SK-N-SH (cell line): ENCODE measurements around the gene S100A16. TPM values are rescaled to one million over a fixed set of nuclear protein-coding genes. Genes with fewer than 3 reads are reported as not detected.

ENCODE experiments used
- CTCF ChIA-PET: fragments of 300-600, 350-600 bp; formaldehyde crosslinking; extraction: SDS; loops from one replicate; lab custom pipeline; 2021; lab: Yijun Ruan, JAX
- POLR2A ChIA-PET: fragments of 350-600 bp; sonication (Branson Sonifier 250); formaldehyde crosslinking; extraction: SDS; loops from one replicate; lab custom pipeline; 2020; ENCODE audit warnings: antibody characterized with exemption, inconsistent platforms; lab: Yijun Ruan, JAX
- DNase-seq: peaks from one replicate; pipeline ENCODE4 v3.0.0; 2012
- H2AFZ ChIP-seq: fragments of 200-600 bp; sonication (generic); 2 replicates; pipeline ENCODE4 v1.8.1; 2016; ENCODE audit warnings: antibody characterized with exemption, mild to moderate bottlenecking, low read depth
- H3F3A ChIP-seq: fragments of 200-600 bp; sonication (generic); replicated peaks from 2 replicates; pipeline ENCODE3; 2016; ENCODE audit warnings: antibody characterized with exemption, mild to moderate bottlenecking; ENCODE audit not compliant: insufficient read depth
- H3K27ac ChIP-seq, 2 experiments: fragments of 200-500 bp in 1 of 2; fragments of 200-600 bp in 1 of 2; sonication (Bioruptor generic) in 1 of 2; sonication (generic), shearing (Covaris generic) in 1 of 2; 2 replicates each; pipeline versions ENCODE4 v1.5.1 to v1.6.1; 2014 to 2016; ENCODE audit warnings: low read depth in 2 of 2, inconsistent platforms in 1 of 2, low read length in 1 of 2, mild to moderate bottlenecking in 1 of 2, mixed read lengths in 1 of 2
- H3K27me3 ChIP-seq: fragments of 200-600 bp; sonication (generic), shearing (Covaris generic); 2 replicates; pipeline ENCODE4 v1.6.1; 2016; ENCODE audit warnings: mixed run types; ENCODE audit not compliant: insufficient read depth
- H3K36me3 ChIP-seq, 2 experiments: fragments of 200-500 bp in 1 of 2; fragments of 200-600 bp in 1 of 2; sonication (Bioruptor generic) in 1 of 2; sonication (generic) in 1 of 2; replicated peaks in 1 of 2; 2 replicates each; pipeline versions ENCODE3 to v1.5.1; 2014 to 2016; ENCODE audit warnings: low read length in 1 of 2, mild to moderate bottlenecking in 1 of 2; ENCODE audit not compliant: insufficient read depth in 2 of 2, control insufficient read depth in 1 of 2
- H3K4me1 ChIP-seq, 2 experiments: fragments of 200-500 bp in 1 of 2; fragments of 200-600 bp in 1 of 2; sonication (Bioruptor generic) in 1 of 2; sonication (generic), shearing (Covaris generic) in 1 of 2; 2 replicates each; pipeline versions ENCODE4 v1.5.1 to v1.6.1; 2014 to 2016; ENCODE audit warnings: low read depth in 1 of 2, low read length in 1 of 2, mixed run types in 1 of 2; ENCODE audit not compliant: insufficient read depth in 2 of 2, control insufficient read depth in 1 of 2
- H3K4me2 ChIP-seq: fragments of 200-600 bp; sonication (generic), shearing (Covaris generic); 2 replicates; pipeline ENCODE4 v1.6.1; 2017; ENCODE audit warnings: mixed run types
- H3K4me3 ChIP-seq, 2 experiments: fragments of 200-500 bp in 1 of 2; fragments of 200-600 bp in 1 of 2; sonication (Bioruptor generic) in 1 of 2; sonication (generic), shearing (Covaris generic) in 1 of 2; 2 replicates each; pipeline versions ENCODE4 v1.5.1 to v1.8.1; 2014 to 2016; ENCODE audit warnings: low read depth in 2 of 2, inconsistent platforms in 1 of 2, low read length in 1 of 2, mild to moderate bottlenecking in 1 of 2, mixed read lengths in 1 of 2, moderate library complexity in 1 of 2
- H3K79me2 ChIP-seq: fragments of 200-600 bp; sonication (generic); 2 replicates; pipeline ENCODE4 v1.8.1; 2017; ENCODE audit warnings: mild to moderate bottlenecking; ENCODE audit not compliant: insufficient read depth
- H3K9ac ChIP-seq: fragments of 200-600 bp; sonication (generic); 2 replicates; pipeline ENCODE4 v1.6.1; 2017; ENCODE audit warnings: mixed run types
- H3K9me2 ChIP-seq: fragments of 200-600 bp; sonication (generic); 2 replicates; pipeline ENCODE4 v1.6.1; 2017; ENCODE audit warnings: mixed run types
- H3K9me3 ChIP-seq: fragments of 200-600 bp; sonication (generic); 2 replicates; pipeline ENCODE4 v1.6.1; 2017; ENCODE audit warnings: mixed run types, mild to moderate bottlenecking, moderate library complexity
- H4K20me1 ChIP-seq: fragments of 200-600 bp; sonication (generic); 2 replicates; pipeline ENCODE4 v1.6.1; 2017; ENCODE audit warnings: mild to moderate bottlenecking, mixed run types; ENCODE audit not compliant: insufficient read depth
- CTCF ChIP-seq: fragments of 200-600 bp; sonication (generic); IDR thresholded peaks from 2 replicates; pipeline ENCODE4 v1.6.1; 2017; ENCODE audit warnings: antibody characterized with exemption, mild to moderate bottlenecking, moderate library complexity
- ELF1 ChIP-seq: IDR thresholded peaks from 2 replicates; pipeline ENCODE4 v1.4.0; 2012
- EP300 ChIP-seq, 2 experiments: IDR thresholded peaks; 2 replicates each; pipeline versions ENCODE4 v1.4.0 to v1.6.1; 2012; ENCODE audit warnings: borderline replicate concordance in 1 of 2, low read depth in 1 of 2, low read length in 1 of 2
- EZH2phosphoT487 ChIP-seq: fragments of 200-600 bp; sonication (generic); IDR thresholded peaks from 2 replicates; pipeline ENCODE4 v1.6.1; 2017; ENCODE audit warnings: low read depth, mixed run types, mild to moderate bottlenecking, antibody characterized with exemption, moderate library complexity, borderline replicate concordance
- FOSL2 ChIP-seq: IDR thresholded peaks from 2 replicates; pipeline ENCODE4 v1.4.0; 2012; ENCODE audit warnings: low read depth, mild to moderate bottlenecking, moderate library complexity, borderline replicate concordance
- FOXJ3 ChIP-seq: sonication (generic); formaldehyde crosslinking; IDR thresholded peaks from 2 replicates; pipeline ENCODE4 v1.5.1; 2020; ENCODE audit warnings: mild to moderate bottlenecking, missing genetic modification reagents
- FOXM1 ChIP-seq: IDR thresholded peaks from 2 replicates; pipeline ENCODE4 v1.4.0; 2012; ENCODE audit warnings: low read depth, mild to moderate bottlenecking
- MXI1 ChIP-seq: IDR thresholded peaks from 2 replicates; pipeline ENCODE4 v1.6.1; 2012; ENCODE audit warnings: mild to moderate bottlenecking, low read depth, low read length, improper control_type of control experiment
- NRF1 ChIP-seq: IDR thresholded peaks from 2 replicates; pipeline ENCODE4 v1.6.1; 2012; ENCODE audit warnings: low read depth, mild to moderate bottlenecking, low read length
- POLR2AphosphoS5 ChIP-seq: IDR thresholded peaks from 2 replicates; pipeline ENCODE4 v1.6.1; 2012; ENCODE audit warnings: low read depth, low read length
- RCOR1 ChIP-seq: fragments of 150-350 bp; IDR thresholded peaks from 2 replicates; pipeline ENCODE4 v1.6.1; 2017; ENCODE audit warnings: antibody characterized with exemption, low read length
- RXRA ChIP-seq: IDR thresholded peaks from 2 replicates; pipeline ENCODE4 v1.4.0; 2012; ENCODE audit warnings: low read depth, mild to moderate bottlenecking, borderline replicate concordance
- SIN3A ChIP-seq: IDR thresholded peaks from 2 replicates; pipeline ENCODE4 v1.6.1; 2012; ENCODE audit warnings: low read depth, mild to moderate bottlenecking, low read length, moderate library complexity, borderline replicate concordance
- TCF12 ChIP-seq: IDR thresholded peaks from 2 replicates; pipeline ENCODE4 v1.4.0; 2012
- USF1 ChIP-seq: IDR thresholded peaks from 2 replicates; pipeline ENCODE4 v1.4.0; 2012; ENCODE audit warnings: low read depth, borderline replicate concordance
- YY1 ChIP-seq: IDR thresholded peaks from 2 replicates; pipeline ENCODE4 v1.4.0; 2012; ENCODE audit warnings: low read depth, mild to moderate bottlenecking
- WGBS: methylation state at CpG from one replicate; pipeline ENCODE4 v1.1.6; 2017; ENCODE audit warnings: low lambda C conversion rate; 5-methylcytosine and 5-hydroxymethylcytosine counted together
- polyA plus RNA-seq, 3 experiments: library from polyadenylated mRNA; depleted of rRNA; stranded (reverse); fragments of >200 nt; gene quantifications; 2 replicates each; pipeline ENCODE4 v1.2.3, GENCODE V29; 2012
- TF ChIP-seq, protein P1 (sequence below): IDR thresholded peaks from 2 replicates; pipeline ENCODE4; 2012
- TF ChIP-seq, protein P2 (sequence below): IDR thresholded peaks from 2 replicates; pipeline ENCODE4 v1.4.0; 2012; ENCODE audit warnings: low read depth
- TF ChIP-seq, protein P3 (sequence below): fragments of 150-350 bp; IDR thresholded peaks from 2 replicates; pipeline ENCODE4 v1.6.1; 2017; ENCODE audit warnings: antibody characterized with exemption, low read length, low read depth, borderline replicate concordance

Gene S100A16
- polyA plus RNA-seq, 1 of the 3 experiments (the other 2 are of a cell fraction), result 512 TPM

DNA sequence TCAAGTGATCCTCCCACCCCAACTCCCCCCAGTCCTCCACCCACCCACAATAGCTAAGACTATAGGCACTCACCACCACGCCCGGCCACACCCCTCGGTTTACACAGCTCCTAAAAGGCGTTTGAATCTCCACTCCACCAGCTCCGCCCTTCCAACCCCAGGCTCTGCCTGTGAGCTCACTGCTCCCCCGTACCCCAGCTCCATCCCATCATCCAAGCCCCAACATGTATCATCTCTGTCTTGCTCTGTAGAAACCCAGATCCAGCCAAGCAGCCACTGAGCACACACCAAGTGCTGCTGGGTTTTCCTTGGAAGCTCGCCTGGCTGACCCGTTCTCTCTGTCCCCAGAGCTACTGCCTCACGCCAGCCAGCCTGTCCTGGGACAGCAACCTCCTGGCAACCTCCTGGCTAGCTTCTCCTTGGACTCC, 35.3 kb downstream of the S100A16 start:
- Histone ChIP-seq H3K9me3 (no peaks in the 10 kb centered on the region), H3K4me1 (peaks cover 0 to 23% of the 10 kb centered on the region in 2 experiments; a peak in 2 of 4 replicates), H3K4me3 (no peak overlapping the region), H3K36me3 (no peaks in the 10 kb centered on the region), H3K9me2 (no peaks in the 10 kb centered on the region), H3K79me2 (no peaks in the 10 kb centered on the region; the same call in 1 of the 2 replicates), H3K27me3 (no peaks in the 10 kb centered on the region), H3K4me2 (peak overlapping the region; percentile 57; the same call in 1 of the 2 replicates), H2AFZ (no peak overlapping the region), H3K27ac (peak overlapping the region in 1 of 2 experiments; percentile 68; a peak in 2 of 4 replicates), H3F3A (peaks cover 9% of the 10 kb centered on the region), H4K20me1 (no peaks in the 10 kb centered on the region), H3K9ac (no peak overlapping the region)
- DNase-seq, result no peak
- ChIA-PET POLR2A (no interaction called here), CTCF (interaction anchor here (0.8 to 4.3 kb wide), 7 partner anchors 9 to 83 kb away, joined by 3 to 31 read pairs (median 5); no protein-coding TSS in a partner anchor)
- 81% methylated on average over 9 of the region's 9 CpGs for WGBS
- TF ChIP-seq, protein P1, sequence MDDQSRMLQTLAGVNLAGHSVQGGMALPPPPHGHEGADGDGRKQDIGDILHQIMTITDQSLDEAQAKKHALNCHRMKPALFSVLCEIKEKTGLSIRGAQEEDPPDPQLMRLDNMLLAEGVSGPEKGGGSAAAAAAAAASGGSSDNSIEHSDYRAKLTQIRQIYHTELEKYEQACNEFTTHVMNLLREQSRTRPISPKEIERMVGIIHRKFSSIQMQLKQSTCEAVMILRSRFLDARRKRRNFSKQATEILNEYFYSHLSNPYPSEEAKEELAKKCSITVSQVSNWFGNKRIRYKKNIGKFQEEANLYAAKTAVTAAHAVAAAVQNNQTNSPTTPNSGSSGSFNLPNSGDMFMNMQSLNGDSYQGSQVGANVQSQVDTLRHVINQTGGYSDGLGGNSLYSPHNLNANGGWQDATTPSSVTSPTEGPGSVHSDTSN, result no peak
- TF ChIP-seq YY1 (no peak), SIN3A (no peak), RCOR1 (no peak), EP300 (IDR thresholded peaks at IDR 0.05; ENCODE audit: borderline replicate concordance in 1 of 2, low read depth in 1 of 2, low read length in 1 of 2) (no peak), MXI1 (no peak), RXRA (no peak), FOXM1 (no peak)
- TF ChIP-seq, protein P2, sequence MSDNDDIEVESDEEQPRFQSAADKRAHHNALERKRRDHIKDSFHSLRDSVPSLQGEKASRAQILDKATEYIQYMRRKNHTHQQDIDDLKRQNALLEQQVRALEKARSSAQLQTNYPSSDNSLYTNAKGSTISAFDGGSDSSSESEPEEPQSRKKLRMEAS, result no peak
- TF ChIP-seq, protein P3, sequence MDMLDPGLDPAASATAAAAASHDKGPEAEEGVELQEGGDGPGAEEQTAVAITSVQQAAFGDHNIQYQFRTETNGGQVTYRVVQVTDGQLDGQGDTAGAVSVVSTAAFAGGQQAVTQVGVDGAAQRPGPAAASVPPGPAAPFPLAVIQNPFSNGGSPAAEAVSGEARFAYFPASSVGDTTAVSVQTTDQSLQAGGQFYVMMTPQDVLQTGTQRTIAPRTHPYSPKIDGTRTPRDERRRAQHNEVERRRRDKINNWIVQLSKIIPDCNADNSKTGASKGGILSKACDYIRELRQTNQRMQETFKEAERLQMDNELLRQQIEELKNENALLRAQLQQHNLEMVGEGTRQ, result no peak

DNA sequence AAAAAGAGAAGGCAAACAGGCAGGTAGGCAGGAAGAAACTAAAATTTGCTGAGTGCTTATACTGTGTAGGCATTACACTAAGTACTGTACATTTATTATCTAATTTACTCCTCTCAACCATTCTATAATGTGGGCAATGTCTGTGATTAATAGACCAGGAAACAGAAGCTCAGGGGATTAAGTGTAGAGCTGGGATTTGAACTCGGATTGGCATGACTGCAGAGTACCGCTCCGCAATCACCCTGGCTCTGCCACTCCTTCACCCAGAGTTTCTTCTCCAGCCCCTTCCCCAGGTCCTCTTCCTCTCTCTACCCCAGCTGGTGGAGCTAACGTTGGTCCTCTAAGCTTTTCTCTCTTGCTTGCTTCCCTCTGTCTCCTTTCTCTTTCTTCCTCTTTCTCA, 35.8 kb downstream of the S100A16 start:
- Histone ChIP-seq H3K4me3 (no peak overlapping the region), H3K36me3 (no peaks in the 10 kb centered on the region)
- TF ChIP-seq FOXM1 (no peak), CTCF (no peak), EZH2phosphoT487 (no peak), TCF12 (no peak), NRF1 (no peak), FOXJ3 (CRISPR knock-in tag) (no peak), RXRA (no peak), USF1 (no peak), ELF1 (no peak), SIN3A (no peak), POLR2AphosphoS5 (no peak), FOSL2 (no peak)
- TF ChIP-seq, protein P2, result no peak
- TF ChIP-seq, all 33 proteins: peak for 0
- Histone ChIP-seq H4K20me1 (no peaks in the 10 kb centered on the region), H3K27ac (no peak overlapping the region), H3F3A (peaks cover 14% of the 10 kb centered on the region), H3K27me3 (no peaks in the 10 kb centered on the region), H2AFZ (no peak overlapping the region), H3K9me2 (no peaks in the 10 kb centered on the region), H3K4me1 (peaks cover 0 to 23% of the 10 kb centered on the region in 2 experiments; a peak in 2 of 4 replicates), H3K9ac (no peak overlapping the region), H3K9me3 (no peaks in the 10 kb centered on the region), H3K4me2 (no peak overlapping the region), H3K79me2 (no peaks in the 10 kb centered on the region; the same call in 1 of the 2 replicates)
- DNase-seq, result no peak
- POLR2A ChIA-PET, result no interaction called here
- 79% methylated on average over 4 of the region's 4 CpGs for WGBS
- CTCF ChIA-PET, result interaction anchor here (0.8 to 4.3 kb wide), 6 partner anchors 8 to 82 kb away, joined by 3 to 31 read pairs (median 5); no protein-coding TSS in a partner anchor
